HepG2 (cell line): ENCODE results near the gene IPCEF1. TPM values are rescaled to one million over a fixed set of nuclear protein-coding genes. Genes with fewer than 3 reads are reported as not detected.

Experiments used
- ATAC-seq: fragments of 200-7000 bp; cut with Tn5 transposase; 3 replicates; pipeline ENCODE4 v1.9.1; 2020; ENCODE audit warnings: mild to moderate bottlenecking, moderate library complexity
- BruUV-seq: library from RNA; stranded (reverse); fragments of 400-500 nt; replicated peaks from 2 replicates; lab custom pipeline; 2021; lab: Mats Ljungman, UMichigan
- CTCF ChIA-PET: fragments of 300-600 bp; formaldehyde crosslinking; extraction: SDS; loops from one replicate; lab custom pipeline; 2021; ENCODE audit warnings: low total read pairs, inconsistent platforms, low intra/inter-chr PET ratio; lab: Yijun Ruan, JAX
- POLR2A ChIA-PET: fragments of 350-600 bp; sonication (Branson Sonifier 250); formaldehyde crosslinking; loops from one replicate; lab custom pipeline; 2020; ENCODE audit warnings: antibody characterized with exemption, inconsistent platforms; lab: Yijun Ruan, JAX
- DNase-seq: peaks from one replicate; pipeline ENCODE4 v3.0.0-alpha.2; 2015; ENCODE audit warnings: low spot score
- FAIRE-seq: peaks from 3 replicates; lab custom pipeline; 2011; peaks lifted over from hg19 to GRCh38; lab: Jason Lieb, UNC
- H2AFZ ChIP-seq: one replicate; pipeline ENCODE4 v1.6.1; 2011; ENCODE audit warnings: low read length, inconsistent platforms
- H3K27ac ChIP-seq: fragments of 300-600 bp; 3 replicates; pipeline ENCODE4 v1.8.0; 2011; ENCODE audit warnings: mixed run types, mild to moderate bottlenecking, mixed read lengths, low read length, inconsistent platforms; ENCODE audit not compliant: insufficient read depth; ENCODE audit errors: extremely low read length
- H3K27me3 ChIP-seq, 2 experiments: fragments of 200-600 bp in 1 of 2; 2 replicates in 1 of 2; 3 replicates in 1 of 2; pipeline versions ENCODE4 v1.6.0 to v1.8.0; 2011; ENCODE audit warnings: low read length in 2 of 2, mild to moderate bottlenecking in 2 of 2, moderate library complexity in 2 of 2, inconsistent platforms in 1 of 2; ENCODE audit not compliant: insufficient read depth in 2 of 2, control insufficient read depth in 1 of 2
- H3K36me3 ChIP-seq, 2 experiments: fragments of 200-600 bp in 1 of 2; replicated peaks in 1 of 2; 2 replicates in 1 of 2; 3 replicates in 1 of 2; pipeline versions ENCODE4 v1.5.1 to v1.8.0; 2011; ENCODE audit warnings: low read length in 2 of 2, inconsistent platforms in 1 of 2; ENCODE audit not compliant: insufficient read depth in 2 of 2, control insufficient read depth in 1 of 2
- H3K4me1 ChIP-seq: 2 replicates; pipeline ENCODE4 v1.5.1; 2012; ENCODE audit warnings: low read length, inconsistent platforms; ENCODE audit not compliant: insufficient read depth
- H3K4me2 ChIP-seq: 2 replicates; pipeline ENCODE4 v1.6.0; 2011; ENCODE audit warnings: low read depth, low read length, inconsistent platforms
- H3K4me3 ChIP-seq, 3 experiments: fragments of 200-600 bp in 1 of 3; sonication (generic), shearing (Covaris generic) in 1 of 3; replicated peaks in 1 of 3; 2 replicates each; pipeline ENCODE4 v1.5.1; 2011 to 2016; ENCODE audit warnings: low read length in 3 of 3, inconsistent platforms in 2 of 3, low read depth in 2 of 3, mild to moderate bottlenecking in 2 of 3, control low read depth in 1 of 3, mixed read lengths in 1 of 3; ENCODE audit not compliant: insufficient read depth in 1 of 3
- H3K79me2 ChIP-seq: one replicate; pipeline ENCODE4 v1.6.1; 2011; ENCODE audit warnings: low read length, inconsistent platforms; ENCODE audit not compliant: insufficient read depth
- H3K9ac ChIP-seq: 2 replicates; pipeline ENCODE4 v1.6.0; 2011; ENCODE audit warnings: mild to moderate bottlenecking, low read depth, low read length, inconsistent platforms; ENCODE audit not compliant: insufficient read depth
- H3K9me3 ChIP-seq: 2 replicates; pipeline ENCODE4 v1.5.1; 2012; ENCODE audit warnings: mild to moderate bottlenecking, low read length
- H4K20me1 ChIP-seq: 2 replicates; pipeline ENCODE4 v1.6.0; 2011; ENCODE audit warnings: inconsistent platforms, mild to moderate bottlenecking, low read length, moderate library complexity; ENCODE audit not compliant: insufficient read depth
- CEBPG ChIP-seq: IDR thresholded peaks from 2 replicates; pipeline ENCODE4 v1.6.1; 2016
- EED ChIP-seq: sonication (generic); formaldehyde crosslinking; IDR thresholded peaks from 2 replicates; pipeline ENCODE4 v1.5.0; 2020; ENCODE audit warnings: mild to moderate bottlenecking, missing genetic modification reagents
- GPN1 ChIP-seq: sonication (generic); formaldehyde crosslinking; IDR thresholded peaks from 2 replicates; pipeline ENCODE4 v1.5.1; 2020; ENCODE audit warnings: missing genetic modification reagents, borderline replicate concordance
- MBNL3 ChIP-seq: fragments of 250-450 bp; sonication (Bioruptor Pico); conservative IDR thresholded peaks from 2 replicates; pipeline ENCODE4 v1.8.0; 2022; ENCODE audit warnings: mild to moderate bottlenecking, inconsistent platforms
- MIXL1 ChIP-seq: IDR thresholded peaks from 2 replicates; pipeline ENCODE4 v1.6.1; 2016
- SMYD3 ChIP-seq: sonication (generic); formaldehyde crosslinking; IDR thresholded peaks from 2 replicates; pipeline ENCODE4 v1.8.1; 2023; ENCODE audit warnings: mild to moderate bottlenecking, missing genetic modification reagents
- STAT5B ChIP-seq: sonication (generic); formaldehyde crosslinking; IDR thresholded peaks from 2 replicates; pipeline ENCODE4 v1.4.0; 2020; ENCODE audit warnings: missing genetic modification reagents
- ZNF121 ChIP-seq: sonication (generic); formaldehyde crosslinking; IDR thresholded peaks from 2 replicates; pipeline ENCODE4 v1.5.0; 2020; ENCODE audit warnings: mild to moderate bottlenecking, missing genetic modification reagents
- ZNF773 ChIP-seq: sonication (generic); formaldehyde crosslinking; IDR thresholded peaks from 2 replicates; pipeline ENCODE4 v1.4.0; 2020; ENCODE audit warnings: missing genetic modification reagents, borderline replicate concordance
- WGBS: methylation state at CpG from one replicate; pipeline ENCODE4 v1.1.6; 2017; ENCODE audit warnings: low lambda C conversion rate; 5-methylcytosine and 5-hydroxymethylcytosine counted together
- in situ Hi-C: cut with HindIII; loops from 2 replicates; pipeline ENCODE4 v1.10.0; 2017; ENCODE audit warnings: low pct_unique_long_range_greater_than_20kb; ENCODE audit not compliant: extremely low pct_ligation_motif_present
- intact Hi-C: fragments of 100-400 bp; cut with micrococcal nuclease; formaldehyde crosslinking; loops from one replicate; pipeline ENCODE4 v1.10.0; 2022; ENCODE audit not compliant: unreplicated experiment
- polyA plus RNA-seq, 8 experiments: library from polyadenylated mRNA; depleted of rRNA in 3 of 8; stranded (reverse) in 7 of 8; unstranded in 1 of 8; fragments of >200 nt; fragmentation: Illumina TruSeq in 4 of 8; extraction: Trizol in 4 of 8; gene quantifications; 2 replicates each; pipeline versions ENCODE4 v1.2.1 to v1.2.3, GENCODE V29; 2011 to 2016; ENCODE audit warnings: low read depth in 4 of 8, missing spikeins in 1 of 8, mixed read lengths in 1 of 8; ENCODE audit not compliant: insufficient read depth in 1 of 8
- total RNA-seq, 5 experiments: library from RNA; depleted of rRNA; stranded (reverse); fragments of >200 nt; fragmentation: Illumina TruSeq; extraction: Trizol; gene quantifications; 2 replicates each; pipeline ENCODE4 v1.2.3, GENCODE V29; 2016; ENCODE audit warnings: low read depth in 1 of 5
- TF ChIP-seq, protein P1 (sequence below): IDR thresholded peaks from 2 replicates; pipeline ENCODE4 v1.4.0; 2020; ENCODE audit warnings: mild to moderate bottlenecking, missing genetic modification reagents
- TF ChIP-seq, protein P2 (sequence below): IDR thresholded peaks from 2 replicates; pipeline ENCODE4 v1.6.1; 2016
- TF ChIP-seq, protein P3 (sequence below): sonication (generic); formaldehyde crosslinking; IDR thresholded peaks from 2 replicates; pipeline ENCODE4 v1.8.1; 2023; ENCODE audit warnings: mild to moderate bottlenecking, inconsistent platforms, moderate library complexity, missing genetic modification reagents, borderline replicate concordance
- TF ChIP-seq, protein P4 (sequence below): sonication (generic); formaldehyde crosslinking; IDR thresholded peaks from 2 replicates; pipeline ENCODE4 v1.4.0; 2020; ENCODE audit warnings: mild to moderate bottlenecking, missing genetic modification reagents
- TF ChIP-seq, protein P5 (sequence below): sonication (generic); formaldehyde crosslinking; IDR thresholded peaks from 2 replicates; pipeline ENCODE4 v1.4.0; 2020; ENCODE audit warnings: missing genetic modification reagents, borderline replicate concordance

The IPCEF1 gene
- total and polyA plus RNA-seq, 2 of the 13 experiments (the other 11 are each of a cell fraction or from before 2014, with no cell fraction given) = 0.03 TPM; not detected in 1

DNA sequence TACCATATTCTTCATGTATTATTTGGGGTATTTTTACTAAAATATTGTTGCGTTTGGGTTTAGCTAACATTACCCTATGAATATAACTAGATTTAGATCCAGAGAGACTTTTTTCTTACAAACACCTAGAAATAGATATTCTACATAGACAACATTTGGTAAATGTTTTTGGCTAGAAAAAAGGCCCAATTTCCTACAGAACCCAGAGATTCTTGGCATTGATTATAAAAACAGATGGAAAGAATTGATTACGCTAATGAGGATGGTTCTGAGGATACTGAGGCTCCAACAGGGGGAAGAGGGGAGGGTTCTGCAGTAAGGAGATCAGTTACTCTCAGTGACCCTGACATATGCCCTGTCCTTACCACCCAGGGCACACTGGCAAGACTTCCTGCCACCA, 123.2 kb downstream of the IPCEF1 start (continued):
- TF ChIP-seq, protein P1, sequence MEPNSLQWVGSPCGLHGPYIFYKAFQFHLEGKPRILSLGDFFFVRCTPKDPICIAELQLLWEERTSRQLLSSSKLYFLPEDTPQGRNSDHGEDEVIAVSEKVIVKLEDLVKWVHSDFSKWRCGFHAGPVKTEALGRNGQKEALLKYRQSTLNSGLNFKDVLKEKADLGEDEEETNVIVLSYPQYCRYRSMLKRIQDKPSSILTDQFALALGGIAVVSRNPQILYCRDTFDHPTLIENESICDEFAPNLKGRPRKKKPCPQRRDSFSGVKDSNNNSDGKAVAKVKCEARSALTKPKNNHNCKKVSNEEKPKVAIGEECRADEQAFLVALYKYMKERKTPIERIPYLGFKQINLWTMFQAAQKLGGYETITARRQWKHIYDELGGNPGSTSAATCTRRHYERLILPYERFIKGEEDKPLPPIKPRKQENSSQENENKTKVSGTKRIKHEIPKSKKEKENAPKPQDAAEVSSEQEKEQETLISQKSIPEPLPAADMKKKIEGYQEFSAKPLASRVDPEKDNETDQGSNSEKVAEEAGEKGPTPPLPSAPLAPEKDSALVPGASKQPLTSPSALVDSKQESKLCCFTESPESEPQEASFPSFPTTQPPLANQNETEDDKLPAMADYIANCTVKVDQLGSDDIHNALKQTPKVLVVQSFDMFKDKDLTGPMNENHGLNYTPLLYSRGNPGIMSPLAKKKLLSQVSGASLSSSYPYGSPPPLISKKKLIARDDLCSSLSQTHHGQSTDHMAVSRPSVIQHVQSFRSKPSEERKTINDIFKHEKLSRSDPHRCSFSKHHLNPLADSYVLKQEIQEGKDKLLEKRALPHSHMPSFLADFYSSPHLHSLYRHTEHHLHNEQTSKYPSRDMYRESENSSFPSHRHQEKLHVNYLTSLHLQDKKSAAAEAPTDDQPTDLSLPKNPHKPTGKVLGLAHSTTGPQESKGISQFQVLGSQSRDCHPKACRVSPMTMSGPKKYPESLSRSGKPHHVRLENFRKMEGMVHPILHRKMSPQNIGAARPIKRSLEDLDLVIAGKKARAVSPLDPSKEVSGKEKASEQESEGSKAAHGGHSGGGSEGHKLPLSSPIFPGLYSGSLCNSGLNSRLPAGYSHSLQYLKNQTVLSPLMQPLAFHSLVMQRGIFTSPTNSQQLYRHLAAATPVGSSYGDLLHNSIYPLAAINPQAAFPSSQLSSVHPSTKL (CRISPR knock-in tag) = no peak
- TF ChIP-seq GPN1 (CRISPR knock-in tag) = no peak
- TF ChIP-seq EED (CRISPR knock-in tag) = no peak
- no peak for TF ChIP-seq MIXL1
- no peak for TF ChIP-seq SMYD3
- no peak for TF ChIP-seq STAT5B (CRISPR knock-in tag)
- no peak for TF ChIP-seq CEBPG (CRISPR knock-in tag)
- TF ChIP-seq, all 625 proteins: peak for 0

DNA sequence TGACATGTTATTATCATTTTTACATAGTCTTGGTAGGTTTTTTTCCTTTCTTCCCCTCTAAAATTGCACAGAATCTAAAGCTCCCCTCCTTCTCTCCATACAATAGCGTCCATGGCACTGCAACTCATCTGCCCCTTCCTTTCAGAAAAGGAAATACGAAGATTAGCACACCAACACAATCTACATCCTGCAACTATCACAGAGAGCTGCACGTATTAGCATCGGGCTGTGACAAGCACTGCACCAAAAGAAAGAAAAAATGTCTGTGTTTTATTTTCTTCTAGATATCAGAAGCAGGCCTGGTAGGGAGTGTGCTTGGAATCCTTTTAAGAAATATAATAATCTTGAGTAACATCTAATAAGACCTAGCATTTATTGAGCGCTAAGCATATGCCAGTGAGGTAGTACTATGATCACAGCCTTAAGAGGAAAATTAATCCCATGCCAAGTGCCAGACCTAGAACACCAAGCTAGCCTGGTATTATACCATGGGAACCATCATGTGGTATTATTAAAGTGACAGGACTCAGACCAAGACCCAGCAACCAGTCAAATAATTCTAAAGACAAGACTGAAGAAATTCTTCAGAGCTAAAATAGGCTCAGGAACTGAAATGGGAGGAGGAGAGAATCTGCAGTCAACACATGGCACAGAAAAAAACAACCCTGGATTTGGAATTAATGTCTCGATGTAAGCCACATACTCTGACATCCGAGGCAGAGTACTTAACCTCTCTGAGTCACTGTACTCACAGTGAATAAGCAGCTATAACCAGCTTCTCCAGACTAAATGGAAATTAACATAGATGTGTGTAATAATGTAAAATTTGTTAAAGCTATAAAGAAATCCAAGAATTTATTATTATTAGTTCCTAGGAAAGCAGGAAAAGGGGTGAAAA, 124.3 kb downstream of the IPCEF1 start:
- CTCF ChIA-PET = no interaction called here
- peaks cover 0 to 4% of the 10 kb centered on the region in 2 experiments; a peak in 1 of 5 replicates for H3K27me3 ChIP-seq
- H3K4me2 ChIP-seq = no peak overlapping the region
- no peaks in the 10 kb centered on the region for H3K9me3 ChIP-seq
- H3K9ac ChIP-seq = no peak overlapping the region
- no peaks in the 10 kb centered on the region for H3K4me1 ChIP-seq
- ATAC-seq = no peak
- no peak overlapping the region for H2AFZ ChIP-seq
- no peaks in the 10 kb centered on the region for H3K36me3 ChIP-seq
- WGBS = 20% methylated on average over 7 of the region's 7 CpGs
- H3K4me3 ChIP-seq = no peak overlapping the region
- intact Hi-C loops = loop anchor here (5.0 kb wide), 1 partner anchor 615 kb away; no protein-coding TSS in a partner anchor
- POLR2A ChIA-PET = no interaction called here
- no peaks in the 10 kb centered on the region for H3K79me2 ChIP-seq
- H3K27ac ChIP-seq = no peak overlapping the region
- no peak for DNase-seq
- H4K20me1 ChIP-seq = no peaks in the 10 kb centered on the region
- no TSS peak for BruUV-seq
- FAIRE-seq = no peak
- in situ Hi-C loops = no loop called here
- TF ChIP-seq MBNL3 (CRISPR knock-in tag) (no peak), ZNF773 (CRISPR knock-in tag) (no peak), ZNF121 (CRISPR knock-in tag) (no peak)
- TF ChIP-seq, protein P2, sequence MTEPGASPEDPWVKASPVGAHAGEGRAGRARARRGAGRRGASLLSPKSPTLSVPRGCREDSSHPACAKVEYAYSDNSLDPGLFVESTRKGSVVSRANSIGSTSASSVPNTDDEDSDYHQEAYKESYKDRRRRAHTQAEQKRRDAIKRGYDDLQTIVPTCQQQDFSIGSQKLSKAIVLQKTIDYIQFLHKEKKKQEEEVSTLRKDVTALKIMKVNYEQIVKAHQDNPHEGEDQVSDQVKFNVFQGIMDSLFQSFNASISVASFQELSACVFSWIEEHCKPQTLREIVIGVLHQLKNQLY = no peak
- TF ChIP-seq, protein P3, sequence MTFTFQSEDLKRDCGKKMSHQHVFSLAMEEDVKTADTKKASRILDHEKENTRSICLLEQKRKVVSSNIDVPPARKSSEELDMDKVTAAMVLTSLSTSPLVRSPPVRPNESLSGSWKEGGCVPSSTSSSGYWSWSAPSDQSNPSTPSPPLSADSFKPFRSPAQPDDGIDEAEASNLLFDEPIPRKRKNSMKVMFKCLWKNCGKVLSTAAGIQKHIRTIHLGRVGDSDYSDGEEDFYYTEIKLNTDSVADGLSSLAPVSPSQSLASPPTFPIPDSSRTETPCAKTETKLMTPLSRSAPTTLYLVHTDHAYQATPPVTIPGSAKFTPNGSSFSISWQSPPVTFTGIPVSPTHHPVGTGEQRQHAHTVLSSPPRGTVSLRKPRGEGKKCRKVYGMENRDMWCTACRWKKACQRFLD (CRISPR knock-in tag) = no peak
- TF ChIP-seq, protein P4, sequence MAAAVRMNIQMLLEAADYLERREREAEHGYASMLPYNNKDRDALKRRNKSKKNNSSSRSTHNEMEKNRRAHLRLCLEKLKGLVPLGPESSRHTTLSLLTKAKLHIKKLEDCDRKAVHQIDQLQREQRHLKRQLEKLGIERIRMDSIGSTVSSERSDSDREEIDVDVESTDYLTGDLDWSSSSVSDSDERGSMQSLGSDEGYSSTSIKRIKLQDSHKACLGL (CRISPR knock-in tag) = no peak
- TF ChIP-seq, protein P5, sequence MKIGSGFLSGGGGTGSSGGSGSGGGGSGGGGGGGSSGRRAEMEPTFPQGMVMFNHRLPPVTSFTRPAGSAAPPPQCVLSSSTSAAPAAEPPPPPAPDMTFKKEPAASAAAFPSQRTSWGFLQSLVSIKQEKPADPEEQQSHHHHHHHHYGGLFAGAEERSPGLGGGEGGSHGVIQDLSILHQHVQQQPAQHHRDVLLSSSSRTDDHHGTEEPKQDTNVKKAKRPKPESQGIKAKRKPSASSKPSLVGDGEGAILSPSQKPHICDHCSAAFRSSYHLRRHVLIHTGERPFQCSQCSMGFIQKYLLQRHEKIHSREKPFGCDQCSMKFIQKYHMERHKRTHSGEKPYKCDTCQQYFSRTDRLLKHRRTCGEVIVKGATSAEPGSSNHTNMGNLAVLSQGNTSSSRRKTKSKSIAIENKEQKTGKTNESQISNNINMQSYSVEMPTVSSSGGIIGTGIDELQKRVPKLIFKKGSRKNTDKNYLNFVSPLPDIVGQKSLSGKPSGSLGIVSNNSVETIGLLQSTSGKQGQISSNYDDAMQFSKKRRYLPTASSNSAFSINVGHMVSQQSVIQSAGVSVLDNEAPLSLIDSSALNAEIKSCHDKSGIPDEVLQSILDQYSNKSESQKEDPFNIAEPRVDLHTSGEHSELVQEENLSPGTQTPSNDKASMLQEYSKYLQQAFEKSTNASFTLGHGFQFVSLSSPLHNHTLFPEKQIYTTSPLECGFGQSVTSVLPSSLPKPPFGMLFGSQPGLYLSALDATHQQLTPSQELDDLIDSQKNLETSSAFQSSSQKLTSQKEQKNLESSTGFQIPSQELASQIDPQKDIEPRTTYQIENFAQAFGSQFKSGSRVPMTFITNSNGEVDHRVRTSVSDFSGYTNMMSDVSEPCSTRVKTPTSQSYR = no peak
